GM12892 (cell line): Measurements from ENCODE around the gene AK5.

ENCODE experiments used
- POLR2A ChIP-seq: IDR thresholded peaks from 2 replicates; pipeline ENCODE4 v1.6.1; 2011; ENCODE audit warnings: low read depth, low read length, control low read depth
- POLR2AphosphoS5 ChIP-seq: IDR thresholded peaks from 2 replicates; pipeline ENCODE4 v1.6.1; 2011; ENCODE audit warnings: low read depth, low read length, control low read depth
- TAF1 ChIP-seq: IDR thresholded peaks from 2 replicates; pipeline ENCODE4 v1.6.1; 2011; ENCODE audit warnings: low read depth, mild to moderate bottlenecking, control low read depth, low read length, borderline replicate concordance

- no peak for TF ChIP-seq POLR2A
- TF ChIP-seq POLR2AphosphoS5 = no peak
- TF ChIP-seq TAF1 = no peak
Observed at GRCh38 chr1:77511440-77511840, 229.6 kb downstream of the AK5 start.
